GM23338 (cell line): ENCODE measurements around the gene CTRB1.

ENCODE experiments used
- CREB1 ChIP-seq: fragments of 250-450 bp; sonication (Bioruptor Pico); IDR thresholded peaks from 2 replicates; pipeline ENCODE4 v1.5.0; 2020; ENCODE audit warnings: low read depth, mild to moderate bottlenecking, moderate library complexity
- EZH2 ChIP-seq: fragments of 200-600 bp; sonication (generic); IDR thresholded peaks from one replicate; pipeline ENCODE4 v1.8.0; 2017; ENCODE audit warnings: antibody characterized with exemption, mild to moderate bottlenecking, low read depth; ENCODE audit not compliant: unreplicated experiment
- EZH2phosphoT487 ChIP-seq: fragments of 200-600 bp; sonication (generic); IDR thresholded peaks from one replicate; pipeline ENCODE4 v1.8.1; 2018; ENCODE audit warnings: antibody characterized with exemption; ENCODE audit not compliant: unreplicated experiment
- JUNB ChIP-seq: IDR thresholded peaks from one replicate; pipeline ENCODE4 v1.6.1; 2016; ENCODE audit warnings: antibody characterized with exemption; ENCODE audit not compliant: unreplicated experiment
- POLR2AphosphoS5 ChIP-seq: IDR thresholded peaks from 2 replicates; pipeline ENCODE4 v1.6.1; 2016; ENCODE audit warnings: antibody characterized with exemption, low read depth
- STAT1 ChIP-seq: IDR thresholded peaks from one replicate; pipeline ENCODE4 v1.6.1; 2016; ENCODE audit warnings: antibody characterized with exemption; ENCODE audit not compliant: unreplicated experiment
- TF ChIP-seq, protein P1 (sequence below), 2 experiments: fragments of 200-600 bp in 1 of 2; sonication (generic) in 1 of 2; conservative IDR thresholded peaks; 2 replicates each; pipeline versions ENCODE4 v1.5.1 to v1.6.1; 2016 to 2017; ENCODE audit warnings: antibody characterized with exemption in 2 of 2, low read depth in 2 of 2, mild to moderate bottlenecking in 2 of 2, moderate library complexity in 1 of 2
- TF ChIP-seq, protein P2 (sequence below): IDR thresholded peaks from one replicate; pipeline ENCODE4 v1.6.1; 2018; ENCODE audit warnings: antibody characterized with exemption; ENCODE audit not compliant: unreplicated experiment

DNA sequence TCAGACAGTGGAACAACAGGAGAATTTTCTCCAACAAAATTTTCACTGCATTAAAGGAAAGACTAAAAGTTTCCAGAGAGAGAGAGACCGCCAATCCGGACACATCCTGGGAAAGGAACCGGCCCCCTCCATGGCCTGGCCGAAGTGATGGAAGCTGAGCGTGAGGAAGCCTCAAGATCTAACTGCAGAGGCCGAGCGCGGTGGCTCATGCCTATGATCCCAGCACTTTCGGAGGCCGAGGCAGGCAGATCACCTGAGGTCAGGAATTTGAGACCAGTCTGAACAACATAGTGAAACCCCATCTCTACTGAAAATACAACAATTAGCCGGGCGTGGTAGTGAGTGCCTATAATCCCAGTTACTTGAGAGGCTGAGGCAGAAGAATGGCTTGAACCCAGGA is 15.7 kb upstream of the CTRB1 start:
- TF ChIP-seq POLR2AphosphoS5: no peak
- no peak for TF ChIP-seq CREB1 (CRISPR knock-in tag)
- TF ChIP-seq, protein P1, sequence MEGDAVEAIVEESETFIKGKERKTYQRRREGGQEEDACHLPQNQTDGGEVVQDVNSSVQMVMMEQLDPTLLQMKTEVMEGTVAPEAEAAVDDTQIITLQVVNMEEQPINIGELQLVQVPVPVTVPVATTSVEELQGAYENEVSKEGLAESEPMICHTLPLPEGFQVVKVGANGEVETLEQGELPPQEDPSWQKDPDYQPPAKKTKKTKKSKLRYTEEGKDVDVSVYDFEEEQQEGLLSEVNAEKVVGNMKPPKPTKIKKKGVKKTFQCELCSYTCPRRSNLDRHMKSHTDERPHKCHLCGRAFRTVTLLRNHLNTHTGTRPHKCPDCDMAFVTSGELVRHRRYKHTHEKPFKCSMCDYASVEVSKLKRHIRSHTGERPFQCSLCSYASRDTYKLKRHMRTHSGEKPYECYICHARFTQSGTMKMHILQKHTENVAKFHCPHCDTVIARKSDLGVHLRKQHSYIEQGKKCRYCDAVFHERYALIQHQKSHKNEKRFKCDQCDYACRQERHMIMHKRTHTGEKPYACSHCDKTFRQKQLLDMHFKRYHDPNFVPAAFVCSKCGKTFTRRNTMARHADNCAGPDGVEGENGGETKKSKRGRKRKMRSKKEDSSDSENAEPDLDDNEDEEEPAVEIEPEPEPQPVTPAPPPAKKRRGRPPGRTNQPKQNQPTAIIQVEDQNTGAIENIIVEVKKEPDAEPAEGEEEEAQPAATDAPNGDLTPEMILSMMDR (conservative IDR thresholded peaks at IDR 0.05; ENCODE audit: low read depth in 2 of 2): no peak
- TF ChIP-seq JUNB: no peak
- no peak for TF ChIP-seq EZH2
- no peak for TF ChIP-seq EZH2phosphoT487
- no peak for TF ChIP-seq STAT1
- TF ChIP-seq, protein P2, sequence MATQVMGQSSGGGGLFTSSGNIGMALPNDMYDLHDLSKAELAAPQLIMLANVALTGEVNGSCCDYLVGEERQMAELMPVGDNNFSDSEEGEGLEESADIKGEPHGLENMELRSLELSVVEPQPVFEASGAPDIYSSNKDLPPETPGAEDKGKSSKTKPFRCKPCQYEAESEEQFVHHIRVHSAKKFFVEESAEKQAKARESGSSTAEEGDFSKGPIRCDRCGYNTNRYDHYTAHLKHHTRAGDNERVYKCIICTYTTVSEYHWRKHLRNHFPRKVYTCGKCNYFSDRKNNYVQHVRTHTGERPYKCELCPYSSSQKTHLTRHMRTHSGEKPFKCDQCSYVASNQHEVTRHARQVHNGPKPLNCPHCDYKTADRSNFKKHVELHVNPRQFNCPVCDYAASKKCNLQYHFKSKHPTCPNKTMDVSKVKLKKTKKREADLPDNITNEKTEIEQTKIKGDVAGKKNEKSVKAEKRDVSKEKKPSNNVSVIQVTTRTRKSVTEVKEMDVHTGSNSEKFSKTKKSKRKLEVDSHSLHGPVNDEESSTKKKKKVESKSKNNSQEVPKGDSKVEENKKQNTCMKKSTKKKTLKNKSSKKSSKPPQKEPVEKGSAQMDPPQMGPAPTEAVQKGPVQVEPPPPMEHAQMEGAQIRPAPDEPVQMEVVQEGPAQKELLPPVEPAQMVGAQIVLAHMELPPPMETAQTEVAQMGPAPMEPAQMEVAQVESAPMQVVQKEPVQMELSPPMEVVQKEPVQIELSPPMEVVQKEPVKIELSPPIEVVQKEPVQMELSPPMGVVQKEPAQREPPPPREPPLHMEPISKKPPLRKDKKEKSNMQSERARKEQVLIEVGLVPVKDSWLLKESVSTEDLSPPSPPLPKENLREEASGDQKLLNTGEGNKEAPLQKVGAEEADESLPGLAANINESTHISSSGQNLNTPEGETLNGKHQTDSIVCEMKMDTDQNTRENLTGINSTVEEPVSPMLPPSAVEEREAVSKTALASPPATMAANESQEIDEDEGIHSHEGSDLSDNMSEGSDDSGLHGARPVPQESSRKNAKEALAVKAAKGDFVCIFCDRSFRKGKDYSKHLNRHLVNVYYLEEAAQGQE: no peak
